HEK293T (cell line): ENCODE results near the gene WDR36.

Experiments used
- ARNT ChIP-seq: fragments of 450-650 bp; IDR thresholded peaks from 2 replicates; pipeline ENCODE4 v1.6.1; 2017; ENCODE audit warnings: mild to moderate bottlenecking
- BHLHE40 ChIP-seq: fragments of 450-650 bp; IDR thresholded peaks from 2 replicates; pipeline ENCODE4 v1.6.1; 2016; ENCODE audit warnings: mild to moderate bottlenecking, moderate library complexity, borderline replicate concordance
- ELF4 ChIP-seq: fragments of 450-650 bp; IDR thresholded peaks from 2 replicates; pipeline ENCODE4 v1.6.1; 2017; ENCODE audit warnings: antibody characterized with exemption
- FOXA1 ChIP-seq: fragments of 450-650 bp; IDR thresholded peaks from 2 replicates; pipeline ENCODE4 v1.6.1; 2016; ENCODE audit warnings: mild to moderate bottlenecking
- FOXK2 ChIP-seq: fragments of 450-650 bp; IDR thresholded peaks from 2 replicates; pipeline ENCODE4 v1.6.1; 2016; ENCODE audit warnings: mild to moderate bottlenecking
- FOXM1 ChIP-seq: fragments of 450-650 bp; IDR thresholded peaks from 2 replicates; pipeline ENCODE4 v1.6.1; 2017; ENCODE audit warnings: mild to moderate bottlenecking, borderline replicate concordance
- HDGF ChIP-seq: fragments of 450-650 bp; IDR thresholded peaks from 2 replicates; pipeline ENCODE4 v1.6.1; 2017; ENCODE audit warnings: antibody characterized with exemption, borderline replicate concordance
- L3MBTL2 ChIP-seq: fragments of 450-650 bp; conservative IDR thresholded peaks from 2 replicates; pipeline ENCODE4 v1.6.1; 2016; ENCODE audit warnings: mild to moderate bottlenecking
- NFRKB ChIP-seq: fragments of 450-650 bp; IDR thresholded peaks from 2 replicates; pipeline ENCODE4 v1.6.1; 2016; ENCODE audit warnings: mild to moderate bottlenecking, moderate library complexity
- PKNOX1 ChIP-seq: fragments of 450-650 bp; IDR thresholded peaks from 2 replicates; pipeline ENCODE4 v1.6.1; 2016
- SP1 ChIP-seq: fragments of 450-650 bp; IDR thresholded peaks from 2 replicates; pipeline ENCODE4 v1.6.1; 2017
- SUZ12 ChIP-seq: fragments of 450-650 bp; IDR thresholded peaks from 2 replicates; pipeline ENCODE4 v1.6.1; 2016; ENCODE audit warnings: mild to moderate bottlenecking
- TARDBP ChIP-seq: fragments of 450-650 bp; IDR thresholded peaks from 2 replicates; pipeline ENCODE4 v1.6.1; 2016

GRCh38 chr5:111043712-111044506 is 48.2 kb upstream of the WDR36 start:
- TF ChIP-seq SUZ12 (no peak), SP1 (no peak), FOXK2 (no peak), FOXM1 (no peak), ELF4 (no peak), ARNT (no peak), L3MBTL2 (no peak), BHLHE40 (no peak), PKNOX1 (no peak), NFRKB (no peak), FOXA1 (no peak), TARDBP (no peak), HDGF (no peak)
